ENCODE measurements around the gene CCL15.

CCL15 gene

DNA sequence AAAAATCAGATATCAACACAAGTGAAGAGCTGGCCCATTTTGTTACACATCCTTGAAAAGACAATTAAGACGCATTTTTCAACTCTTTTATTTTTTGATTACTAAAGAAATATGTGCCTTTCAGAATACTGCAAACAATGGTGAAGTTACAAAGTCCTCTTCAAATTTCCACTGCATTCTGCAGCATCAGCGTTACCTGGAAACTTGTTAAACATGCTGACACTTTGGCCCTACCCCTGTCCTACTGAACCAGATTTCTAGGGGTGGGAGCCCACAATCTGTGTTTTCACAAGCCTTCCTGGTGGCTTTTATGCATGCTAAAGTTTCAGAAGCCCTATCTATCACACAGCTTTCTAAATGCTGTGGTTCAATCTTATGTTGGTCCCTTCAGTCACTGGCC lies 10.3 kb downstream of the CCL15 start:
- no peak for DNase-seq (ENCODE audit: low spot score)

DNA sequence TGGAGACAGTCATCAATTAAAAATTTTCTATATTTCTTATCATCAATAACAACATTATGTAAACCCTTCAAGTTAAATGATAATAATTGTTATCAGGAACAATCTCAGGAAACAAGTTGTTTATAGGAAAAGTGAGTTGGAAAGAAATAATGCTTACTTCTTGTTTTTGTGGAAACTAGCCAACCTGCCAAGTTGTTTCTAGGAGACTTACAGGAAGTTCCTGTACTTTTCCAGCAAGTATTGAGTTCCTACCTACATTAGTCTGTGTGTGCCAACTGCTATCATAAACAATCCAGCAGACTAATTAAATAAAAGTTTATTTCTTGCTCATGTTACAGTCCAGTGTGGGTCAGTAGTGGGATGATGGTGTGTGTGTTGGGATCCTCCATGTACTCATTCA lies 13.2 kb downstream of the CCL15 start:
- no peak for DNase-seq (ENCODE audit: low spot score)

DNA sequence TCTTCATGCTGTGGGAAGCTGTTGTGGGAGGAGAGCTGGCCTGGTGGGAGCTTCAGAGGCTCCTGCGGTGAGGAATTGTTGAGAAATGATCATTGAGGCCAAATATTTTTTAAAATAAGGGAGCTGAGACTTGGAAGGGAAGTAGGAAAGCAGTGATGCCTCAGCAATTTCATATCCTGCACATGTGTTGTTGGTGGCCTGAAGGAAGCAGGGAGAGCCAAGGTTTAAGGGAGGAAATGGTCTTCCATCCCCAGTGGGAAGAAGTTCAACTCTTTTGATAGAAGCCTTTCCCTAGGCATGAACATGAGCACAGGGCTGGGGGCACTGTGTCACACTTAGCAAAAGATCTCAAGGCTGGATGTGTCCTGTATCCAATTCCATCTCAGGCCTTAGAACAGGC lies 14.7 kb downstream of the CCL15 start, which contains the start of gene CCL14:
TSS of gene CCL14 (minus strand) at position 87 of the 400 bp plus-strand sequence. CDS start at position 7, 80 bp downstream.
- no peak for DNase-seq (ENCODE audit: low spot score)

DNA sequence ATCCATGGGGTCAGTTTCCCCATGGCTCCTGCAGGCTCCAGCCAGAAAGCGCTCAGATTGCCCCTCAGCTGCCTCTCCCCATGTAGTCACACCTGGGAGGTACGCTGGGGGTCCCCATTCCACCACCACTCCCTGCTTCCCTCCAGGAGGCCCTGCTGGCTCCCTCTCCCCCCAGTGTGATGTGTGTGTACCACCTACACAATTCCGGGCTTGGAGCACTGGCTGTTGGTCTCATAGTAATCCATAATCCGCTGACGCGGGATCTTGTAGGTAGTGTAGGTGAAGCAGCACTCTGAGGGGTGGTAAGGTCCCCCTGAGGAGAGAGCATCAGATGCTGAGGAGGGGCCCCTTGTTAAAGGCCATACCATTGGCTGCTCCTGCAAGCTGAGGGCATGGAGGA lies 17.2 kb downstream of the CCL15 start:
- no peak for DNase-seq (ENCODE audit: low spot score)

DNA sequence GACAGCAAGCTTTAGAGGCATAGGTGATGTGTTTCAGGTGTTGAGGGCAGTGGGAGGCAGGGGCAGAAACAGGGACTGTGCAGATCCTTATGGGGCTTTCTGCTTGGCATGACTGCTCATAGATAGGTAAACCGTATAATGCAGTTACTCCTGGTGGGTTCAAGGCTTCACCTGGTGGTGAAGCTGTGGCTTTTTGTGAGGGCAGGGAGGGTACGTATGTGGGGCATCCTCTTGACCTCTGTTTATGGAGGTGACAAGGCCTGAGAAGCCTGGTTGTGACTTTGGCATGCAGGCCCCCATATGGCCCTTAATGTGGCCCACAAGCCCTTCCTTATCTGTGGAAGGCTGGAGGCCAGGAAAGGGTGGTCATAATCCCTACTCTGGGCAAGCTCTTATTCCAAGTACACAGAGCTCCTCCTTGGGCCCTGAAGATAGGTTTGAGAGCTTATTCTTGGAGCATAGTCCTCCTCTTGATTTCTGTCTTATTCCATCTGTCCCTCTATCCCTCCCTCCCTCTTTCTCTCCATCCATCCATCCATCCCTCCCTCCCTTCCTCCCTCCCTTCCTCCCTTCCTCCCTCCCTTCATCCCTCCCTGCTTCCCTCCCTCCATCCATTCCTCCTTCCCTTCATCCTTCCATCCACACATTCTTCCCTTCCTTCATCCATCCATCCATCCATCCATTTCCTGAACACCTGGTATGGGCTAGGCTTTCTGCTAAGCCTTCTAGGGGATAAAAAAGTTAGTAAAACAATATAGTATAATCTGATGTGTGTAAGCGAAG lies 18.8 kb downstream of the CCL15 start:
- DNase-seq (ENCODE audit: low spot score) = no peak

DNA sequence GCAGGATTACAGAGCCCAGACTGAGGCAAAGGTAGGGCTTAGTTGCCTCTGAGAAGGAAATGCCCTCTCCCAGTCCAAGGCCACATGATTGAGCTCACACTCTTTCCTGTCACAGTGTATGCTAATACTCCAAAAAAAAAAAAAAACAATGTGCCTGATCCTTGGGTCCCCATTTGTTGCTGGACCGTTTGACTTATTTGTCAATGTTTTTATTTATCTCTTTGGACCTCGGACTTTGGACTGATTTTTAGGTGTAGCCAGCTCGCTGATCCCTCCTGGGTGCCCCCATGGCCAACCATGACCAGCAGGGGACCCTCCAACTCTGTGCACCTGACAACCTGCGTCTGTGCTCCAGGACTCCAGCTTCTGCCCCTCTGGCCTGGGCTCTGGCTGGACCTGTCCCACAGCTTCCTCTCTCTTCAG lies 19.4 kb downstream of the CCL15 start:
- no peak for DNase-seq (ENCODE audit: low spot score)

DNA sequence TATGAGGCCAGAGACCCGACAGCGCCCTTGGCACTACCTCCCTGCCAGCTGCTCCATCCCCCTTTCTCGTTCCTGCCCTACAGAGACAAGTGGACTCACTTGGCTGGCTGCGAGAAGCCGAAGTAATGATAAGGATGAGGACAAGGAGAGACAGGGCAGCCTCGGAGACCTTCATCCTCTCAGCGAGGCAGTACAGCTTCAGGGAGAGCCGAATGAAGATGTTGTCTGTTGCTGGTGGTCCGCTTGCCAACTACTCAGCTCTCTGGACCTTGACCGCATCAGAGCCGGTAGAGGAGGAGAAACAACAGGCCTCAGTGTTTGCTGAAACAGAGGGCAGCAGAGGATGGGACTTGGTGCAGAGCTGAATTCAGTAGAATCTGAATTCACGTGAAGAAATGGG lies 20.1 kb downstream of the CCL15 start, which contains the start of gene CCL16:
TSS of gene CCL16 (minus strand) at position 252 of the 400 bp plus-strand sequence. CDS start at position 175, 77 bp downstream.
- no peak for DNase-seq (ENCODE audit: low spot score)

DNA sequence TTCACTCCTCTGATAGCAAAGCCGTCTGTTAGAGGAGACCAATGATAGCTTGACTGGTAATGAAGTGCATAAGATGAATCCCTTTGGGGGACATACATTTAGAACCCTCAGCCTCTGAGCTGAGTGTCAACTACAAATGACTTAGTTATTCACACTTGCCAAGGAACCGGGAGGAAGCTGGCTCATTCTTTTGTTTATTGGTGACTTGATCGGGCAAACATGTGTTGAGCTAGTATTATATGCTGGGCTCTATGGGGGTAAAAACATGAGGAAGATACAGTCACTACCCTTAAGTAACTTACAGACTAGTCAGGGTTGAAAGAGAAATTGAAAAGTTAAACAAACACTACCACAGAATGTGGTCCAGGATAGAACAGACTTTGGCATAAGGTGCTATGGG lies 23.0 kb downstream of the CCL15 start:
- DNase-seq (ENCODE audit: low spot score) = no peak

DNA sequence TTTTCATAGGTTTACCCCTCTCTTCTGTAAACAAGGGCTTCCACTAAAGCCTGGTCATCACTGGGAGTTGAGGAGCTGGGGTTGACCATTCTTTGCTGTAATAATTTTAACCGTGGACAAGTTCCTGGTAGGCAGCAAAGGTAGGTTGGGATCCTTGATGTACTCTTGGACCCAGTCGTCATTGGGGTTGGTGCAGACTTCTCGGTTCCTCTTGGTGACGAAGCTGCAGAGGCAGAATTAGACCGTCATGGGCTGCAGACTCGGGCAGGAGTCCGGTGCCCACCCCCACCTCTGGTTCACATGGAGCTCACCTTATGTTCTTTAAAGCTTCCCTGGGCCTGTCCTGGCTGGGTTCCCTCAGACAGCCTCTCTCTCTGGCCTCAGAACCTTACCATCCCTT lies 23.8 kb downstream of the CCL15 start:
- DNase-seq (ENCODE audit: low spot score) = no peak

DNA sequence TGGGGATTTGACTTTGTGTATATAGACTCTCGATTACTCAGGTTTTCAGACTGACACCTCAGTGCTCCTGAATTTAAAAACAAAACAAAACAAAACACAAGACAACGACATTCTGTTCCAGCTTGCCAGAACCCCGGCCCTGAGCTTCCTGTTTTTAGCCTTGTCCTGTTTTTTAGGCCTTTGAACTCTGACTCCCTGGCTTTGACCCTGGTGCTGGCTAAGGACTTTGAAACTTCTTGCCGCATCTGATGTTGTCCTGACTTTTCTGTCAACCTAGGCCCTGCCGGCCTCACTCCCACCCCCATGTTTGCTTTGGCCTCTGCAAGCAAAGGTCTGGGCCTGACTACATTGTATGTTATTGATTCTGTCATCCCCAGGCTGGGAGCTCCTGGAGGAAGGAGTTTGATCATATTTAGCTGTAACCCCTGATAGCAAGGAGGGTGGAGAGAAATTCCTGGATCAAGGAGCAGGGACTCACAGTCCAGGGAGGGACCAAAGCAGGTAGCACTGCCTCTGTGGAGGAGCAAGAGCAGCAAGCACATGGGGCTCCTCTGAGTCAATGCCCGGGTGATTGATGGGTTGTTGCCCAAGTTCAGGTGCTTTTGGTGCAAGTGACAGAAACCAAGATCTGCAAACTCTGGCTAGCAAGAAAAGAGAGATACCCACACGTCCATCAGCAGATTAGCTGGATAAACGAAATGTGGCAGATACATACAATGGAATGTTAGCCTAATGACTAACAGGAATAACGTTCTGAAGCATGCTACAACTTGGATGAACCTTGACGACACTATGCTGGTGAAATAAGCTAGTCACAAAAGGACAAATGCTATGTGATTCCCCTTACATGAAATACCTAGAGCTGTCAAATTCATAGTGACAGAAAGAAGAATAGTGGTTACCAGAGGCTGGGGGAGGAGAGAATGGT lies 27.8 kb downstream of the CCL15 start:
- peak; percentile 31 for DNase-seq (ENCODE audit: low spot score)

DNA sequence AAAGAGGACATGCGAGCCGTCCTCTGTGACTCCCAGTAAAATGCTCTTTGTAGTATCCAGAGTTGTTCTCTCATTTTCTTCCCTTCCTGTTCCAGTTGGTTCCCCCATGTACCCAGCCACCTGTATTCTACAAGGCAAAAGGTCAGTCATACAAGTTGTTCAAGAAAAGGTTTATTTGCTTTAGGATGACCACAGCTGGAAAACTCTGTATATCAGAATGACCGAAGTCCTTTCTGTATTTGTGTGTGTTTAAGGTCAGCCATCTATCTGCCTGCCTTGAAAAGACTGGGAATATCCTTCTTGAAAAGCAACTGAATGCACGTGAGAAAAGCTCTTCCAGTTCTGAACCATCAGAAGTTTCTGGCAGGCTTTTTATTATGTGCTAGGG lies 28.4 kb downstream of the CCL15 start:
- no peak for DNase-seq (ENCODE audit: low spot score)

DNA sequence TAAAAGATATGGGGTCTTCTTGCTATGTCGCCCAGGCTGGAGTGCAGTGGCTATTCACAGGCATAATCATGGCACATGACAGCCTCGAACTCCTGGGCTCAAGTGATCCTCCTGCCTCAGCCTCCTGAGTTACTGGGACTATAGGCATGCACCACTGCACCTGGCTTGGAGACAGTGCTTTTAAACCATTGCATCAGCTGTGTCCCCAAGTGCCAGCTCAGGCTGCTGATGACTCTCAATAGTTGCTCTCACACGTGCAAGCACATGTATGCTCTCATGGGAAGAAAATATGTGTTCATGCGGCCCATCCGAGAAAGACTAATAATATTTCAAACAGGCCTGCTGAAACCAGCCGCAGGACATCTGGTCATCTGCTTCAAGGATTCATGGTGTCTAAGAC lies 28.8 kb downstream of the CCL15 start:
- DNase-seq (ENCODE audit: low spot score) = no peak

DNA sequence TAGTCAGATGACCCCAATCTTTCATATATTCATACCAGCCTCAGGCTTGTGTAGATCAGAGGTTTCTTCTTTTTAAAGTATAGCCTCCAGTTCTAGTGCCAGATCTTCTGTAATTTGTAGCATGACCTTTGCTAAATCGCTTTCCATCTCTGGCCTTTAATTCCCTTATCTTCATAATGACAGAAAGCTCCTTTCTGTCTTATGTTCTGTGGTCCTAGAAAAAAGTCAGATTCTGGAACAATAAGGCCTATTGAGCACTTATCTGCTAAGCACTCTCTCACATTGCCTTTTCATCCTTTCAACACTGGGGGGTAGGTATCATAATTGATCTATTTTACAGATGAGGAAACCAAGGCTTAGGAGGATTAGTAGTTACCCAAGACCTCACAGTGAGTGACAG lies 29.3 kb downstream of the CCL15 start:
- DNase-seq (ENCODE audit: low spot score) = no peak

DNA sequence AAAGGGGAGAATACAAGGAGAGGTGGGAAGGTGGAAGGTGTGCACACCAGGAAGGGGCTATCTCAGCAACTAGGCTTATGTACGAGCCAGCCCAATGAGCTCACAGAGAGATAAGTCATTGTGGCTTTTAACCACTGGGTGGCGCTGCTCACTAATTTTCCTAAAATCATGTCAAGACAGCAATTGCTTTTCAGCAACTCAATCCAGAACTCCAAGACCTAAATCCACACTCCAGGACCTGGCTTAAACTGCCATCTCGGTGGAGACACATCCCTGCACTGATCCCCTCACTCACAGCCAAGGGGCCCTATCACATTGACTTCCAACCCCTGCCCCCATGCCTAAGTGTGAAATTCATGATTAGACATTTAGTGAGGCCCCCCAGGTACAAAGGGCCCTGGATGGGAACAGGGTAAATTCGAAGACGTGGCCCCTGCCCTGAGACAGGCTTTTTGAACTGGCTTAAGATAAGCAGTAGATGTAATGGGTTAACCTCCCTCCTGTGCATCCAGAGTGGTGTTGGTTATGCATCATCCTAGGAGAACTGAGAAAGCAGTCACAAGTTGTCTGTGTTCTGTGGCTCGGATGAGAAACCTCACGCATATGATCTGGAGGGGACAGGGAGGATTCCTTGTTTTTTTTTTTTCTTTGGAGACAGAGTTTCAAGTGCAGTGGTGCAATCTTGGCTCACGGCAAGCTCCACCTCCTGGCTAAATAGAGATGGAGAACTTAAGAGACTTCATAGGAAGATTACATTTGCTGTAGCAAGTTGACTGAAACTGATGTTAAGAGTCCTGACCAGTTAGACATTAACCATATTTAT lies 31.6 kb downstream of the CCL15 start:
- peak; percentile 21 for DNase-seq (ENCODE audit: low spot score)

DNA sequence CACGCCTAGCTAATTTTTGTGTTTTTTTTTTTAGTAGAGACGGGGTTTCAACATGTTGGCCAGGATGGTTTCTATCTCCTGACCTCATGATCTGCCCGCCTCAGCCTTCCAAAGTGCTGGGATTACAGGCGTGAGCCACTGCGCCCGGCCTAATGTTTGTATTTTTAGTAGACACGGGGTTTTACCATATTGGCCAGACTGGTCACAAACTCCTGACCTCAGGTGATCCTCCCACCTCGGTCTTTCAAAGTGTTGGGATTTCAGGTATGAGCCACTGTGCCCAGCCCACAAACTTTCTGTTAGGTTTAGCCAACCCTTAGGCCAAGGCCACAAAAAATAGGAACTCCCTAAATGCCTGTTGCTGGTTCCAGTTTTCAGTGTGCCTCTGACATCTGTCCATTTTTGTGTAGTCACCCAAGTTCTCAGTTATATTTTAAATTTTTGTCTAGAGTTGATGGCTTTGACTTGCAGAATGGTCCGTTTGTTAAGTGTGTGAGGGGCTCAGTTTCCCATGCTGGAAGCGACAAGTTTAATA lies 32.8 kb downstream of the CCL15 start:
- no peak for DNase-seq (ENCODE audit: low spot score)

DNA sequence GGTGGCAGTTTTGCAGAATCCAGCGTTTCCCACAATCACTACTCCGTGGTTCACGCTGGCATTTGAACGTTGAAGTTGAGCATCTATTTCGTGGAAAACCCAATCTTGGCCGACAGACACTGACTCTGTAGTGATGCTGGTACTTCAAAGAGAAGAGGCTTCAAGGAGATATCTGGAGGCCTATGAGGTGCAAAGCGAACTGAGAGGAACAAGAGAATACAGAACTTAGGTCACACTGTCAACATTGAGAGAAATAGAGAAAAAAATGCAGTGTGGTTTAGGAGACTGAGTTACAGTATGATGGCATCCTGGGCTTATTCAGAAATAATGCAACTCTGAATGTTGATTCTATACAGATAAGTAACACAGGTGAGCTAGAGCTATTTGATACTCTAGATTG lies 36.1 kb downstream of the CCL15 start:
- DNase-seq (ENCODE audit: low spot score) = no peak

DNA sequence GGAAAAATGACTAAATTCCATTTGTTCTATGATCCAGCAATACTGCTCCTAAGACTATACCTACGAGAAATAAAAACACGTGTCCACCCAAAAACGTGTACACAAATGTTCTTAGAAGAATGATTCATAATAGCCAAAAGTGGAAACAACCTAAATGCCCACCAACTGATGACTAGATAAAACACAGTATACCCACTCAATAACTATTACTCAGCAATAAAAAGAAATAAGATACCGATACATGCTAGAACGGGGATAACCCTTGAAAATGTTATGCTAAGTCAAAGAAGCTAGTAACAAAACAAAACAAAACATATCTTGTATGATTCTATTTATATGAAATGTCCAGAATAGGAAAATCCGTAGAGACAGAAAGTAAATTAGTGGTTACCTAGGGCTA lies 37.7 kb downstream of the CCL15 start:
- no peak for DNase-seq (ENCODE audit: low spot score)

DNA sequence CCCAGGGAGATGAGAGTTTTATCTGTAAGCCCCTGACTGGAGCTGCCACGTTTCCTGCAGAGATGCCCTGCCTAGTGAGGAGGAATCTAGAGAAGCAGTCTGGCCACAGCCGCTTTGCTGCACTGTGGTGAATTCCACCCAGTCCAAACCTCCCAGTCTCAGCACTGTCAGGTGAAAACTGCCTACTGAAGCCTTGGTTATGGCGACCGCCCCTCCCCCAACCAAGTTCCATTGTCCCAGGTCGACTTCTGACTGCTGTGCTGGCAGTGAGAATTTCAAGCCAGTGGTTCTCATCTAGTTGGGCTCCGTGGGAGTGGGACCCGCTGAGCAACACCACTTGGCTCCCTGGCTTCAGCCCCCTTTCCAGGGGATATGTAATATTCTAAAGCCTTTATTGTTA lies 47.6 kb downstream of the CCL15 start:
- no peak for DNase-seq (ENCODE audit: low spot score)

DNA sequence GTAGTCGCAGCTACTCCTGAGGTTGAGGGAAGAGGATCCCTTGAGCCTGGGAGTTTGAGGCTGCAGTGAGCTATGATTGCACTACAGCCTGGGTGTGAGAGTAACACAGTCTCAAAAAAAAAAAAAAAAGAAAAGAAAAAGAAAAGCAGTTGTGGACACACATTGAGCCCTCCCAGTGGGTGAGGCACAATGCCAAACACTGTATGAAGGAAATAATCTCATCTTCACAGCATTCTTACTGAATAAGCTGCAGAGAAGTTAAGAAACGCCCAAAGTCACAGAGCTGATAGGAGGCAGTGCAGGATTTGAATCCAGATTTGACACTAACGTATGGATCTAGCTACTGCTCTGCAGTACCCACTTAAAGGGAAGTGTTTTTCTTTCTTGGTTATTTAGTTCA lies 52.0 kb downstream of the CCL15 start:
- DNase-seq (ENCODE audit: low spot score) = no peak

DNA sequence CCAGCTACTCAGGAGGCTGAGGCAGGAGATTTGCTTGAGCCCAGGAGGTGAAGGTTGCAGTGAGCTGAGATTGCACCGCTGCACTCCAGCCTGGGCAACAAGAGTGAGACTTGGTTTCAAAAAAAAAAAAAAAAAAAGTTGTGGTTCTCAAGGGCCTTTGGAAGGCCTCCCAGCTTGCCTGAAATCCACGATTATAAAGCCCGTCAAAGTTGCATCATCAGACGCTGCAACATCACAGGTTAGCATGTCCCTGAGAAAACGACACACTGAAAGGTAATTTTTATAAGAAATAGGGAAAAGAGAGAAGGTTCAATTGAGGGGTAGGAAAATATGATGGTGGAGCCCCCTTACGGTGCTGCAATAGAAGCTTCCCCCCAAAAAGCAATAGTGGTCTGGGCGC lies 53.3 kb downstream of the CCL15 start:
- DNase-seq (ENCODE audit: low spot score) = no peak
